ENCODE measurements around the gene SRD5A3. TPM values are rescaled to one million over a fixed set of nuclear protein-coding genes. Genes with fewer than 3 reads are reported as not detected.

SRD5A3 gene
- total and polyA plus RNA-seq, 10 of the 15 experiments (the other 5 are each of a cell fraction or from before 2014, with no cell fraction given) = 1.6 to 20.4 (median 6.1) TPM

- TF ChIP-seq CHD2 (IDR thresholded peaks at IDR 0.05; ENCODE audit: borderline replicate concordance, low read depth, low read length) = no peak
- TF ChIP-seq ZNF217 (IDR thresholded peaks at IDR 0.05) = 0 out of 2 replicates have a peak, but pooled peaks have one; percentile 34
- TF ChIP-seq RAD51 (IDR thresholded peaks at IDR 0.05) = peak; percentile 21; the same call in 1 of the 2 replicates
- no peak for TF ChIP-seq ASH2L (IDR thresholded peaks at IDR 0.05; ENCODE audit: borderline replicate concordance, low read depth)
- TF ChIP-seq SPI1 (IDR thresholded peaks at IDR 0.05; ENCODE audit: borderline replicate concordance, insufficient read depth, low read depth, low read length) = no peak
- TF ChIP-seq REST (IDR thresholded peaks at IDR 0.05; ENCODE audit: low read depth, low read length) = 0 out of 2 replicates have a peak, but pooled peaks have one; percentile 12
- TF ChIP-seq MEF2B (IDR thresholded peaks at IDR 0.05; ENCODE audit: partially characterized antibody, poor library complexity, severe bottlenecking) = no peak
- TF ChIP-seq IKZF2 (IDR thresholded peaks at IDR 0.05) = no peak
- peak; percentile 89 for TF ChIP-seq IKZF1 (conservative IDR thresholded peaks at IDR 0.05)
- TF ChIP-seq, protein P1, sequence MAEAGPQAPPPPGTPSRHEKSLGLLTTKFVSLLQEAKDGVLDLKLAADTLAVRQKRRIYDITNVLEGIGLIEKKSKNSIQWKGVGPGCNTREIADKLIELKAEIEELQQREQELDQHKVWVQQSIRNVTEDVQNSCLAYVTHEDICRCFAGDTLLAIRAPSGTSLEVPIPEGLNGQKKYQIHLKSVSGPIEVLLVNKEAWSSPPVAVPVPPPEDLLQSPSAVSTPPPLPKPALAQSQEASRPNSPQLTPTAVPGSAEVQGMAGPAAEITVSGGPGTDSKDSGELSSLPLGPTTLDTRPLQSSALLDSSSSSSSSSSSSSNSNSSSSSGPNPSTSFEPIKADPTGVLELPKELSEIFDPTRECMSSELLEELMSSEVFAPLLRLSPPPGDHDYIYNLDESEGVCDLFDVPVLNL (IDR thresholded peaks at IDR 0.05; ENCODE audit: low read depth, low read length) = 0 out of 2 replicates have a peak, but pooled peaks have one; percentile 46
- 0 out of 2 replicates have a peak, but pooled peaks have one; percentile 35 for TF ChIP-seq SIN3A (IDR thresholded peaks at IDR 0.05; ENCODE audit: low read depth, low read length)
- 0 out of 2 replicates have a peak, but pooled peaks have one; percentile 58 for TF ChIP-seq CREB1 (IDR thresholded peaks at IDR 0.05; ENCODE audit: low read depth)
- TF ChIP-seq SMARCA5 (IDR thresholded peaks at IDR 0.05) = peak; percentile 97
- TF ChIP-seq, protein P2, sequence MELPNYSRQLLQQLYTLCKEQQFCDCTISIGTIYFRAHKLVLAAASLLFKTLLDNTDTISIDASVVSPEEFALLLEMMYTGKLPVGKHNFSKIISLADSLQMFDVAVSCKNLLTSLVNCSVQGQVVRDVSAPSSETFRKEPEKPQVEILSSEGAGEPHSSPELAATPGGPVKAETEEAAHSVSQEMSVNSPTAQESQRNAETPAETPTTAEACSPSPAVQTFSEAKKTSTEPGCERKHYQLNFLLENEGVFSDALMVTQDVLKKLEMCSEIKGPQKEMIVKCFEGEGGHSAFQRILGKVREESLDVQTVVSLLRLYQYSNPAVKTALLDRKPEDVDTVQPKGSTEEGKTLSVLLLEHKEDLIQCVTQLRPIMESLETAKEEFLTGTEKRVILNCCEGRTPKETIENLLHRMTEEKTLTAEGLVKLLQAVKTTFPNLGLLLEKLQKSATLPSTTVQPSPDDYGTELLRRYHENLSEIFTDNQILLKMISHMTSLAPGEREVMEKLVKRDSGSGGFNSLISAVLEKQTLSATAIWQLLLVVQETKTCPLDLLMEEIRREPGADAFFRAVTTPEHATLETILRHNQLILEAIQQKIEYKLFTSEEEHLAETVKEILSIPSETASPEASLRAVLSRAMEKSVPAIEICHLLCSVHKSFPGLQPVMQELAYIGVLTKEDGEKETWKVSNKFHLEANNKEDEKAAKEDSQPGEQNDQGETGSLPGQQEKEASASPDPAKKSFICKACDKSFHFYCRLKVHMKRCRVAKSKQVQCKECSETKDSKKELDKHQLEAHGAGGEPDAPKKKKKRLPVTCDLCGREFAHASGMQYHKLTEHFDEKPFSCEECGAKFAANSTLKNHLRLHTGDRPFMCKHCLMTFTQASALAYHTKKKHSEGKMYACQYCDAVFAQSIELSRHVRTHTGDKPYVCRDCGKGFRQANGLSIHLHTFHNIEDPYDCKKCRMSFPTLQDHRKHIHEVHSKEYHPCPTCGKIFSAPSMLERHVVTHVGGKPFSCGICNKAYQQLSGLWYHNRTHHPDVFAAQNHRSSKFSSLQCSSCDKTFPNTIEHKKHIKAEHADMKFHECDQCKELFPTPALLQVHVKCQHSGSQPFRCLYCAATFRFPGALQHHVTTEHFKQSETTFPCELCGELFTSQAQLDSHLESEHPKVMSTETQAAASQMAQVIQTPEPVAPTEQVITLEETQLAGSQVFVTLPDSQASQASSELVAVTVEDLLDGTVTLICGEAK (IDR thresholded peaks at IDR 0.05; ENCODE audit: borderline replicate concordance) = no peak
- no peak for TF ChIP-seq SREBF2 (IDR thresholded peaks at IDR 0.05; ENCODE audit: low read length)
- TF ChIP-seq ZNF592 (IDR thresholded peaks at IDR 0.05) = no peak
These were observed at the start of gene SRD5A3 (continued) for GRCh38 chr4:55345980-55346850.

Data from GM12878 (cell line).